ENCODE data around the gene FNBP1L.
"Not testable (repeated sequence)": the region's sequence is repeated elsewhere in the genome, so short reads cannot be mapped to it uniquely, and the experiment has no call there.

Gene FNBP1L

DNA sequence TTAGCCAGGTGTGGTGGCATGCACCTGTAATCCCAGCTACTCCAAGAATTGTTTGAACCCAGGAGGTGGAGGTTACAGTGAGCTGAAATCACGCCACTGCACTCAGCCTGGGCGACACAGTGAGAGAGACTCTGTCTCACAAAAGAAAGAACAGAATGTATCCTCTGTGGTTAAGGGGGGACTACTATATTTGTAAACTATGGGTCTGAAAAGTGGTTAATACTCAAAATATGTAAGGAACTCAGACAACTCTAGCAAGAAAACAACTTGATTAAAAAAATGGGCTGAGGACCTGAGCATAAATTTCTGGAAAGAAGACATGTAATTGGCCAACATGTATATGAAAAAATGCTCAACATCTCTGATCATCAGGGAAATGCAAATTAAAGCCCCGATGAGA, 11.2 kb downstream of the FNBP1L start:
- H3K36me3 ChIP-seq: peaks cover 15% of the 10 kb centered on the region
- no peaks in the 10 kb centered on the region for H3K9me3 ChIP-seq (ENCODE audit: severe bottlenecking)
- no peak for DNase-seq
- no peaks in the 10 kb centered on the region for H3K27me3 ChIP-seq (ENCODE audit: insufficient read depth, low read depth, severe bottlenecking)
- no peak overlapping the region for H3K27ac ChIP-seq
- H3K4me3 ChIP-seq (ENCODE audit: low read depth, low read length): no peak overlapping the region
- TF ChIP-seq, protein P1, sequence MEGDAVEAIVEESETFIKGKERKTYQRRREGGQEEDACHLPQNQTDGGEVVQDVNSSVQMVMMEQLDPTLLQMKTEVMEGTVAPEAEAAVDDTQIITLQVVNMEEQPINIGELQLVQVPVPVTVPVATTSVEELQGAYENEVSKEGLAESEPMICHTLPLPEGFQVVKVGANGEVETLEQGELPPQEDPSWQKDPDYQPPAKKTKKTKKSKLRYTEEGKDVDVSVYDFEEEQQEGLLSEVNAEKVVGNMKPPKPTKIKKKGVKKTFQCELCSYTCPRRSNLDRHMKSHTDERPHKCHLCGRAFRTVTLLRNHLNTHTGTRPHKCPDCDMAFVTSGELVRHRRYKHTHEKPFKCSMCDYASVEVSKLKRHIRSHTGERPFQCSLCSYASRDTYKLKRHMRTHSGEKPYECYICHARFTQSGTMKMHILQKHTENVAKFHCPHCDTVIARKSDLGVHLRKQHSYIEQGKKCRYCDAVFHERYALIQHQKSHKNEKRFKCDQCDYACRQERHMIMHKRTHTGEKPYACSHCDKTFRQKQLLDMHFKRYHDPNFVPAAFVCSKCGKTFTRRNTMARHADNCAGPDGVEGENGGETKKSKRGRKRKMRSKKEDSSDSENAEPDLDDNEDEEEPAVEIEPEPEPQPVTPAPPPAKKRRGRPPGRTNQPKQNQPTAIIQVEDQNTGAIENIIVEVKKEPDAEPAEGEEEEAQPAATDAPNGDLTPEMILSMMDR (IDR thresholded peaks at IDR 0.05; ENCODE audit: low read depth, low read length): no peak

DNA sequence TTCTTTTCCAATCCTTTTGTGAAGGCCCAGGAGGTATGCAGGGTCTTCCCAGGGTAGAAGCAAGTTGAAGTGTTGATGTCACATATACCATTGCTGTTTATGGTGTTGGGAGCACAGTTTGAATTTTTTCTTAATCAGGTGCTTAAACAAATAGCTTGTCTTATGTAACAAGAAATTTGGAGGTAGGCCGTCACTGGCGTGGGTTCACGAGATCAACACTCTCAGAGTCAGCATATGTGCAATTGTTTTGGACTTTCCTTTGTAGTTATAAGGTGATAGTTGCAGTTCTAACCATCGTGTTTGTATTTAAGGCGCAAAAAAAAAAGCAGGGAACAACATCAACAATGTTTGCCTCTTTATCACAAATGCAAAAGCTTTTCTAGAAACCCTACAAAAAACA, 13.3 kb downstream of the FNBP1L start:
- H3K36me3 ChIP-seq: peaks cover 15% of the 10 kb centered on the region
- H3K9me3 ChIP-seq (ENCODE audit: severe bottlenecking): no peaks in the 10 kb centered on the region
- no peaks in the 10 kb centered on the region for H3K27me3 ChIP-seq (ENCODE audit: insufficient read depth, low read depth, severe bottlenecking)
- TF ChIP-seq, protein P1 (IDR thresholded peaks at IDR 0.05; ENCODE audit: low read depth, low read length): no peak
- H3K4me3 ChIP-seq (ENCODE audit: low read depth, low read length): no peak overlapping the region
- no peak for DNase-seq
- no peak overlapping the region for H3K27ac ChIP-seq

DNA sequence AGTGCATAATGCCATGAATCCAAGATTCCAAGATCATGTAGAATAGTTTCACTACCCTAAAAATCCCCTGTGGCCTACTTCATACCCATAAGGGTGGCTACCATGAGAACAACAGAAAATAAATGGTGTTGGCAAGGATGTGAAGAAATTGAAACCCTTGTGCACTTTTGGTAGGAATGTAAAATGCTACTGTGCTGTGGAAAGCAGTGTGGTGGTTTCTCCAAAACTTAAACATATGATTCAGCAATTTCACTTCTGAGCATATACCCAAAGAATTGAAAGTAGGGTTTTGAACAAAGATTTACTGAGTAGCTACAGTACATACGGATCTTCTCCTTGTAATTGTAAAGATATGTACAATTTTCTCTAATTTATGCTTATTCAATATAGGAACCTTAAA, 16.0 kb downstream of the FNBP1L start:
- TF ChIP-seq, protein P1 (IDR thresholded peaks at IDR 0.05; ENCODE audit: low read depth, low read length): no peak
- no peaks in the 10 kb centered on the region for H3K27me3 ChIP-seq (ENCODE audit: insufficient read depth, low read depth, severe bottlenecking)
- no peaks in the 10 kb centered on the region for H3K36me3 ChIP-seq
- no peak overlapping the region for H3K4me3 ChIP-seq (ENCODE audit: low read depth, low read length)
- DNase-seq: no peak
- H3K9me3 ChIP-seq (ENCODE audit: severe bottlenecking): no peaks in the 10 kb centered on the region
- H3K27ac ChIP-seq: no peak overlapping the region

DNA sequence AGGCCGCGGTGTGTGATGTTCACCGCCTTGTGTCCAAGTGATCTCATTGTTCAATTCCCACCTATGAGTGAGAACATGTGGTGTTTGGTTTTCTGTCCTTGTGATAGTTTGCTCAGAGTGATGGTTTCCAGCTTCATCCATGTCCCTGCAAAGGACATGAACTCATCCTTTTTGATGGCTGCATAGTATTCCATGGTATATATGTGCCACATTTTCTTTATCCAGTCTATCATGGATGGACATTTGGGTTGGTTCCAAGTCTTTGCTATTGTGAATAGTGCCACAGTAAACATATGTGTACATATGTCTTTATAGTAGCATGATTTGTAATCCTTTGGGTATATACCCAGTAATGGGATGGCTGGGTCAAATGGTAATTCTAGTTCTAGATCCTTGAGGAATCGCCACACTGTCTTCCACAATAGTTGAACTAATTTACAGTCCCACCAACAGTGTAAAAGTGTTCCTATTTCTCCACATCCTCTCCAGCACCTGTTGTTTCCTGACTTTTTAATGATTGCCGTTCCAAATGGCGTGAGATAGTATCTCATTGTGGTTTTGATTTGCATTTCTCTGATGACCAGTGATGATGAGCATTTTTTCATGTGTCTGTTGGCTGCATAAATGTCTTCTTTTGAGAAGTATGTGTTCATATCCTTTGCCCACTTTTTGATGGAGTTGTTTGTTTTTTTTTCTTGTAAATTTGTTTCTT, 17.6 kb downstream of the FNBP1L start:
- not testable (repeated sequence) for H3K27me3 ChIP-seq (ENCODE audit: insufficient read depth, low read depth, severe bottlenecking); H3K9me3 ChIP-seq (ENCODE audit: severe bottlenecking); H3K27ac ChIP-seq; DNase-seq; H3K4me3 ChIP-seq (ENCODE audit: low read depth, low read length); H3K36me3 ChIP-seq

DNA sequence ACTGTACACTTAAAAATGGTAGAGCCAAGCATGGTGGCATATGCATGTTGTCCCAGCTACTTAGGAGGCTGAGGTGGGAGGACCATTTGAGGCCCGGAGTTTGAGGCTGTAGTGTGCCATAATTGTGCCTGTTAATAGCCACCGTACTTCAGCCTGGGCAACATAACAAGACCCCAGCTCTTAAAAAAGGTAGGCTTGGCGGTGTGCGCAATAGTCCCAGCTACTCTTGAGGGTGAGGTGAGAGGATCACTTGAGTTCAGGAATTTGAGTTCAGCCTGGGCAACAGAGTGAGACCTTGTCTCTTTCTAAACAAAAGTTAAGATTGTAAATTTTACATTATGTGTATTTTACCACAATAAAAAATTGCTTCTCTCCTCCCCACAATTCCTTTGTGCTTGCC, 19.7 kb downstream of the FNBP1L start:
- Histone ChIP-seq H3K9me3 (ENCODE audit: severe bottlenecking) (no peaks in the 10 kb centered on the region), H3K4me3 (ENCODE audit: low read depth, low read length) (no peak overlapping the region), H3K36me3 (no peaks in the 10 kb centered on the region), H3K27ac (no peak overlapping the region), H3K27me3 (ENCODE audit: insufficient read depth, low read depth, severe bottlenecking) (no peaks in the 10 kb centered on the region)
- TF ChIP-seq, protein P1 (IDR thresholded peaks at IDR 0.05; ENCODE audit: low read depth, low read length): no peak
- no peak for DNase-seq

DNA sequence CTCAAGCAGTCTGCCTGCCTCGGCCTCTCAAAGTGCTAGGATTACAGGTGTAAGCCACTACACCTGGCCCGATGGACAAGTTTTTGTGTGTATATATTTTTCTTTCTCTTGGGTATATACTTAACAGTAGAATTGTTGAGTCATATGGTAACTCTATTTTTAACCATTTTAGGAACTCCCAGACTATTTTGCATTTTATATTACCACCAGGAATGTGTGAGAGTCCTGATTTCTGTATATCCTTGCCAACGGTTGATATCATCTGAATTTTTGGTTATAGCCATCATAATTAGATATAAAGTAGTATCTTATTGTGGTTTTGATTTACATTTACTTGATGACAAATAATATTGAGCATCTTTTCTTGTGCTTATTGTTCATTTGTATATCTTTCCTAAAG, 20.7 kb downstream of the FNBP1L start:
- DNase-seq: no peak
- Histone ChIP-seq H3K4me3 (ENCODE audit: low read depth, low read length) (no peak overlapping the region), H3K36me3 (no peaks in the 10 kb centered on the region), H3K27ac (no peak overlapping the region), H3K27me3 (ENCODE audit: insufficient read depth, low read depth, severe bottlenecking) (no peaks in the 10 kb centered on the region), H3K9me3 (ENCODE audit: severe bottlenecking) (no peaks in the 10 kb centered on the region)
- TF ChIP-seq, protein P1 (IDR thresholded peaks at IDR 0.05; ENCODE audit: low read depth, low read length): no peak

DNA sequence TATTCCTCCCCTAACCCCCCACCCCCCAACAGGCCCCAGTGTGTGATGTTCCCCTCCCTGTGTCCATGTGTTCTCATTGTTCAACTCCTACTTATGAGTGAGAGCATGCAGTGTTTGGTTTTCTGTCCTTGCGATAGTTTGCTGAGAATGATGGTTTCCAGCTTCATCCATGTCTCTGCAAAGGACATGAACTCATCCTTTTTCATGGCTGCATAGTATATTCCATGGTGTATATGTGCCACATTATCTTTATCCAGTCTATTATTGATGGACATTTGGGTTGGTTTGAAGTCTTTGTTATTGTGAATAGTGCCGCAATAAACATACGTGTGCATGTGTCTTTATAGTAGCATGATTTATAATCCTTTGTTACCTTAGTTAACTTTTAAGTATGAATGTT, 21.3 kb downstream of the FNBP1L start:
- H3K36me3 ChIP-seq: not testable (repeated sequence)

More for the DNA sequence above, 21.3 kb downstream of the FNBP1L start:
- DNase-seq; H3K9me3 ChIP-seq (ENCODE audit: severe bottlenecking); H3K27ac ChIP-seq; H3K27me3 ChIP-seq (ENCODE audit: insufficient read depth, low read depth, severe bottlenecking); H3K4me3 ChIP-seq (ENCODE audit: low read depth, low read length): not testable (repeated sequence)
